ENCODE data around the gene L3MBTL3.

L3MBTL3 gene

GRCh38 chr6:130158056-130158455 is 139.7 kb downstream of the L3MBTL3 start:
- no peaks in the 10 kb centered on the region for H3K27me3 ChIP-seq (ENCODE audit: control insufficient read depth, insufficient read depth, low read length)
- no peaks in the 10 kb centered on the region for H3K79me2 ChIP-seq
- no peak overlapping the region for H3K27ac ChIP-seq
- no peaks in the 10 kb centered on the region for H3K9me3 ChIP-seq (ENCODE audit: control insufficient read depth, low read length)
- no peak overlapping the region for H3K9ac ChIP-seq
- H3K4me1 ChIP-seq, result no peaks in the 10 kb centered on the region
- no peak for TF ChIP-seq CTCF (IDR thresholded peaks at IDR 0.05)
- no peak overlapping the region for H3K4me2 ChIP-seq (ENCODE audit: low read length)
- H3K36me3 ChIP-seq (ENCODE audit: control insufficient read depth, insufficient read depth, low read length), result no peaks in the 10 kb centered on the region
- H3K4me3 ChIP-seq (ENCODE audit: low read depth, low read length), result no peak overlapping the region
- H2AFZ ChIP-seq, result no peak overlapping the region

GRCh38 chr6:130158548-130158947 is 140.2 kb downstream of the L3MBTL3 start:
- Histone ChIP-seq H3K9me3 (ENCODE audit: control insufficient read depth, low read length) (no peaks in the 10 kb centered on the region), H3K27me3 (ENCODE audit: control insufficient read depth, insufficient read depth, low read length) (no peaks in the 10 kb centered on the region), H3K4me3 (ENCODE audit: low read depth, low read length) (no peak overlapping the region), H3K36me3 (ENCODE audit: control insufficient read depth, insufficient read depth, low read length) (no peaks in the 10 kb centered on the region), H3K4me1 (no peaks in the 10 kb centered on the region), H3K9ac (no peak overlapping the region), H3K27ac (no peak overlapping the region), H3K4me2 (ENCODE audit: low read length) (no peak overlapping the region), H2AFZ (no peak overlapping the region), H3K79me2 (no peaks in the 10 kb centered on the region)
- TF ChIP-seq CTCF (IDR thresholded peaks at IDR 0.05), result no peak

- Histone ChIP-seq H3K9me3 (ENCODE audit: control insufficient read depth, low read length) (no peaks in the 10 kb centered on the region), H3K27ac (no peak overlapping the region), H3K4me3 (ENCODE audit: low read depth, low read length) (no peak overlapping the region), H2AFZ (no peak overlapping the region), H3K9ac (no peak overlapping the region), H3K36me3 (ENCODE audit: control insufficient read depth, insufficient read depth, low read length) (no peaks in the 10 kb centered on the region), H3K79me2 (no peaks in the 10 kb centered on the region), H3K4me2 (ENCODE audit: low read length) (no peak overlapping the region), H3K27me3 (ENCODE audit: control insufficient read depth, insufficient read depth, low read length) (no peaks in the 10 kb centered on the region), H3K4me1 (no peaks in the 10 kb centered on the region)
- TF ChIP-seq CTCF (IDR thresholded peaks at IDR 0.05), result no peak
Observed at GRCh38 chr6:130159956-130160355, 141.6 kb downstream of the L3MBTL3 start.

GRCh38 chr6:130161683-130162404 is 143.5 kb downstream of the L3MBTL3 start:
- Histone ChIP-seq H3K9me3 (ENCODE audit: control insufficient read depth, low read length) (no peaks in the 10 kb centered on the region), H3K27ac (no peak overlapping the region), H3K4me1 (no peaks in the 10 kb centered on the region), H3K4me2 (ENCODE audit: low read length) (no peak overlapping the region), H3K79me2 (no peaks in the 10 kb centered on the region), H3K4me3 (ENCODE audit: low read depth, low read length) (no peak overlapping the region), H3K9ac (no peak overlapping the region), H3K27me3 (ENCODE audit: control insufficient read depth, insufficient read depth, low read length) (no peaks in the 10 kb centered on the region), H3K36me3 (ENCODE audit: control insufficient read depth, insufficient read depth, low read length) (no peaks in the 10 kb centered on the region), H2AFZ (no peak overlapping the region)
- no peak for TF ChIP-seq CTCF (IDR thresholded peaks at IDR 0.05)

- no peaks in the 10 kb centered on the region for H3K9me3 ChIP-seq (ENCODE audit: control insufficient read depth, low read length)
- H3K79me2 ChIP-seq, result no peaks in the 10 kb centered on the region
- no peak overlapping the region for H3K9ac ChIP-seq
- no peak overlapping the region for H3K27ac ChIP-seq
- H3K4me1 ChIP-seq, result no peaks in the 10 kb centered on the region
- no peak overlapping the region for H2AFZ ChIP-seq
- H3K4me2 ChIP-seq (ENCODE audit: low read length), result no peak overlapping the region
- no peak for TF ChIP-seq CTCF (IDR thresholded peaks at IDR 0.05)
- no peak overlapping the region for H3K4me3 ChIP-seq (ENCODE audit: low read depth, low read length)
- H3K36me3 ChIP-seq (ENCODE audit: control insufficient read depth, insufficient read depth, low read length), result no peaks in the 10 kb centered on the region
- no peaks in the 10 kb centered on the region for H3K27me3 ChIP-seq (ENCODE audit: control insufficient read depth, insufficient read depth, low read length)
Observed at GRCh38 chr6:130162421-130162820, 144.0 kb downstream of the L3MBTL3 start.

All from parathyroid adenoma (tissue), 2 donors.